ENCODE data around the gene MAPK14. TPM values are rescaled to one million over a fixed set of nuclear protein-coding genes. Genes with fewer than 3 reads are reported as not detected.

Gene MAPK14
- total and polyA plus RNA-seq, 9 of the 15 experiments (the other 6 are each of a cell fraction or from before 2014, with no cell fraction given) = 8.8 to 62.7 (median 35.5) TPM

- no peak for TF ChIP-seq GMEB1 (CRISPR knock-in tag; IDR thresholded peaks at IDR 0.05)
- TF ChIP-seq ZC3H4 (CRISPR knock-in tag; IDR thresholded peaks at IDR 0.05; ENCODE audit: borderline replicate concordance) = no peak
- TF ChIP-seq MITF (IDR thresholded peaks at IDR 0.05) = peak; percentile 80
- peak; percentile 52; the same call in 1 of the 2 replicates for TF ChIP-seq ARID1B (IDR thresholded peaks at IDR 0.05)
- no peak for TF ChIP-seq SREBF2 (CRISPR knock-in tag; IDR thresholded peaks at IDR 0.05)
- TF ChIP-seq SUPT5H (IDR thresholded peaks at IDR 0.05) = no peak
- no peak for TF ChIP-seq LCOR (CRISPR knock-in tag; IDR thresholded peaks at IDR 0.05)
- no peak for TF ChIP-seq ZNF79 (CRISPR knock-in tag; IDR thresholded peaks at IDR 0.05; ENCODE audit: low read depth)
- TF ChIP-seq ZMIZ1 (IDR thresholded peaks at IDR 0.05; ENCODE audit: low read depth in 2 of 2, low read length in 2 of 2) = 0 out of 4 replicates have a peak, but pooled peaks of 1 of the 2 experiments have one; percentile 24
- TF ChIP-seq ZNF318 (IDR thresholded peaks at IDR 0.05; ENCODE audit: borderline replicate concordance in 1 of 2, low read depth in 1 of 2) = no peak
Observed at GRCh38 chr6:36131511-36132245, 104.1 kb downstream of the MAPK14 start (continued).
